GM12878 (cell line): ENCODE measurements around the gene MTO1. TPM values are rescaled to one million over a fixed set of nuclear protein-coding genes. Genes with fewer than 3 reads are reported as not detected.

Experiments
- ATAC-seq: fragments of 200-7000 bp; cut with Tn5 transposase; 3 replicates; pipeline ENCODE4 v1.9.1; 2020; ENCODE audit warnings: mild to moderate bottlenecking, moderate library complexity
- BruUV-seq: library from RNA; stranded (reverse); fragments of 400-500 nt; replicated peaks from 2 replicates; lab custom pipeline; 2021; lab: Mats Ljungman, UMichigan
- CTCF ChIA-PET: fragments of 300-600 bp; sonication (Branson Sonifier 250); formaldehyde crosslinking; extraction: SDS; loops from one replicate; lab custom pipeline; 2021; ENCODE audit warnings: inconsistent platforms; lab: Yijun Ruan, JAX
- POLR2A ChIA-PET: fragments of 350-600 bp; formaldehyde crosslinking; extraction: SDS; loops from one replicate; lab custom pipeline; 2021; ENCODE audit warnings: inconsistent platforms; lab: Charles Lee
- RAD21 ChIA-PET: fragments of 300-600 bp; sonication (Branson Sonifier 250); formaldehyde crosslinking; loops from one replicate; lab custom pipeline; 2023; ENCODE audit warnings: antibody characterized with exemption; ENCODE audit not compliant: unreplicated experiment; lab: Charles Lee
- SMC1A ChIA-PET: fragments of 300-600 bp; sonication (Branson Sonifier 250); formaldehyde crosslinking; loops from one replicate; lab custom pipeline; 2023; ENCODE audit not compliant: unreplicated experiment, uncharacterized antibody; lab: Charles Lee
- DNase-seq: peaks from one replicate; pipeline ENCODE4 v3.0.0-alpha.2; 2011; ENCODE audit warnings: low read depth, low spot score
- FAIRE-seq: peaks from 3 replicates; lab custom pipeline; 2011; peaks lifted over from hg19 to GRCh38; lab: Jason Lieb, UNC
- H2AFZ ChIP-seq: 2 replicates; pipeline ENCODE4 v1.6.0; 2011; ENCODE audit warnings: low read depth, low read length, control low read depth; ENCODE audit not compliant: control insufficient read depth
- H3K27ac ChIP-seq: 2 replicates; pipeline ENCODE4 v1.5.1; 2011; ENCODE audit warnings: control low read depth; ENCODE audit not compliant: control insufficient read depth, insufficient read depth
- H3K27me3 ChIP-seq, 2 experiments: replicated peaks in 1 of 2; 2 replicates each; pipeline versions ENCODE4 v1.6.0 to v1.6.1; 2011; ENCODE audit warnings: low read length in 1 of 2; ENCODE audit not compliant: control insufficient read depth in 2 of 2, insufficient read depth in 2 of 2
- H3K36me3 ChIP-seq, 2 experiments: 2 replicates each; pipeline ENCODE4 v1.5.1; 2011; ENCODE audit warnings: low read length in 1 of 2; ENCODE audit not compliant: control insufficient read depth in 2 of 2, insufficient read depth in 2 of 2
- H3K4me1 ChIP-seq: 2 replicates; pipeline ENCODE4 v1.6.1; 2011; ENCODE audit warnings: mild to moderate bottlenecking, low read length, moderate library complexity, mixed read lengths; ENCODE audit not compliant: control insufficient read depth, insufficient read depth
- H3K4me2 ChIP-seq: 2 replicates; pipeline ENCODE4 v1.6.0; 2011; ENCODE audit warnings: control low read depth; ENCODE audit not compliant: control insufficient read depth, insufficient read depth
- H3K4me3 ChIP-seq: fragments of 200-600 bp; sonication (generic); 2 replicates; pipeline ENCODE4 v1.5.1; 2016
- H3K79me2 ChIP-seq: 2 replicates; pipeline ENCODE4 v1.6.0; 2011; ENCODE audit warnings: low read length; ENCODE audit not compliant: control insufficient read depth, insufficient read depth
- H3K9ac ChIP-seq: 2 replicates; pipeline ENCODE4 v1.8.0; 2011; ENCODE audit warnings: low read length, control low read depth, mixed read lengths; ENCODE audit not compliant: control insufficient read depth, insufficient read depth
- H3K9me3 ChIP-seq: replicated peaks from 3 replicates; pipeline ENCODE4 v1.5.1; 2011; ENCODE audit warnings: mild to moderate bottlenecking, low read length; ENCODE audit not compliant: control insufficient read depth, insufficient read depth
- H4K20me1 ChIP-seq: 2 replicates; pipeline ENCODE4 v1.6.0; 2011; ENCODE audit not compliant: control insufficient read depth, insufficient read depth
- EGR1 ChIP-seq, 2 experiments: IDR thresholded peaks; 1 replicate in 1 of 2; 2 replicates in 1 of 2; pipeline ENCODE4 v1.6.1; 2011 to 2012; ENCODE audit warnings: low read depth in 2 of 2, low read length in 2 of 2, borderline replicate concordance in 1 of 2, mild to moderate bottlenecking in 1 of 2, moderate library complexity in 1 of 2
- FOXM1 ChIP-seq: IDR thresholded peaks from 2 replicates; pipeline ENCODE4 v1.6.1; 2012; ENCODE audit warnings: low read depth, mild to moderate bottlenecking, inconsistent platforms, low read length, moderate library complexity
- RB1 ChIP-seq: fragments of 450-650 bp; formaldehyde crosslinking; IDR thresholded peaks from 2 replicates; pipeline ENCODE4 v1.6.1; 2017; ENCODE audit warnings: mild to moderate bottlenecking, borderline replicate concordance
- SMAD1 ChIP-seq: fragments of 450-650 bp; IDR thresholded peaks from 2 replicates; pipeline ENCODE4 v1.6.1; 2018; ENCODE audit warnings: mild to moderate bottlenecking, low read depth; ENCODE audit not compliant: partially characterized antibody
- STAT1 ChIP-seq: fragments of 450-650 bp; conservative IDR thresholded peaks from 2 replicates; pipeline ENCODE4 v1.6.1; 2014; ENCODE audit warnings: antibody characterized with exemption, mild to moderate bottlenecking
- SUZ12 ChIP-seq: fragments of 200-600 bp; sonication (generic); IDR thresholded peaks from one replicate; pipeline ENCODE4 v1.6.1; 2018; ENCODE audit warnings: antibody characterized with exemption, mild to moderate bottlenecking; ENCODE audit not compliant: unreplicated experiment
- TAF1 ChIP-seq: IDR thresholded peaks from 2 replicates; pipeline ENCODE4 v1.6.1; 2011; ENCODE audit warnings: mild to moderate bottlenecking, low read depth, low read length, borderline replicate concordance
- TARDBP ChIP-seq: IDR thresholded peaks from 2 replicates; pipeline ENCODE4 v1.6.1; 2016; ENCODE audit warnings: borderline replicate concordance
- YY1 ChIP-seq: IDR thresholded peaks from 2 replicates; pipeline ENCODE4 v1.6.1; 2011; ENCODE audit warnings: low read depth, mild to moderate bottlenecking, low read length
- ZNF622 ChIP-seq: fragments of 450-650 bp; IDR thresholded peaks from 2 replicates; pipeline ENCODE4 v1.6.1; 2017; ENCODE audit warnings: mild to moderate bottlenecking, inconsistent platforms
- WGBS: methylation state at CpG from one replicate; pipeline ENCODE4 v1.1.6; 2016; ENCODE audit warnings: low lambda C conversion rate; ENCODE audit not compliant: insufficient replicate concordance, insufficient coverage; ENCODE audit errors: missing lambda C conversion rate; 5-methylcytosine and 5-hydroxymethylcytosine counted together
- in situ Hi-C: fragments of 300-500 bp; cut with MboI; formaldehyde crosslinking; loops from 9 replicates; pipeline ENCODE4 v1.14.3; 2018; ENCODE audit warnings: mixed read lengths
- intact Hi-C: fragments of 100-400 bp; cut with micrococcal nuclease; formaldehyde crosslinking; loops from one replicate; pipeline ENCODE4 v1.14.2; 2022; ENCODE audit not compliant: unreplicated experiment
- polyA plus RNA-seq, 11 experiments: library from polyadenylated mRNA; depleted of rRNA in 4 of 11; unstranded in 6 of 11; stranded (reverse) in 5 of 11; fragments of >200 nt; fragmentation: Nextera tagmentation in 4 of 11; fragmentation: Illumina TruSeq in 1 of 11; extraction: Ambion mirVana in 4 of 11; extraction: Trizol in 1 of 11; gene quantifications; 1 replicate in 1 of 11; 2 replicates in 10 of 11; pipeline versions ENCODE4 v1.2.1 to v1.2.3, GENCODE V29; 2011 to 2016; ENCODE audit warnings: inconsistent platforms in 2 of 11, missing spikeins in 2 of 11, low read depth in 1 of 11
- total RNA-seq, 4 experiments: library from RNA; depleted of rRNA in 3 of 4; stranded (reverse); fragments of >200 nt in 3 of 4; fragmentation: Illumina TruSeq in 1 of 4; extraction: Trizol in 1 of 4; gene quantifications; 2 replicates each; pipeline versions ENCODE4 v1.2.1 to v1.2.3, GENCODE V29; 2013 to 2021
- TF ChIP-seq, protein P1 (sequence below): fragments of 450-650 bp; conservative IDR thresholded peaks from 2 replicates; pipeline ENCODE4 v1.6.1; 2017; ENCODE audit warnings: mild to moderate bottlenecking, moderate library complexity
- TF ChIP-seq, protein P2 (sequence below): IDR thresholded peaks from 2 replicates; pipeline ENCODE4 v1.6.1; 2012; ENCODE audit warnings: low read depth, low read length, improper control_type of control experiment
- TF ChIP-seq, protein P3 (sequence below): IDR thresholded peaks from 2 replicates; pipeline ENCODE4 v1.6.1; 2012; ENCODE audit warnings: low read length, inconsistent platforms
- TF ChIP-seq, protein P4 (sequence below): fragments of 450-650 bp; formaldehyde crosslinking; IDR thresholded peaks from 2 replicates; pipeline ENCODE4 v1.4.0; 2022; ENCODE audit warnings: mild to moderate bottlenecking, moderate library complexity

MTO1 gene
- total and polyA plus RNA-seq, 10 of the 15 experiments (the other 5 are each of a cell fraction or from before 2014, with no cell fraction given), result 24.8 to 53.6 (median 33.1) TPM

DNA sequence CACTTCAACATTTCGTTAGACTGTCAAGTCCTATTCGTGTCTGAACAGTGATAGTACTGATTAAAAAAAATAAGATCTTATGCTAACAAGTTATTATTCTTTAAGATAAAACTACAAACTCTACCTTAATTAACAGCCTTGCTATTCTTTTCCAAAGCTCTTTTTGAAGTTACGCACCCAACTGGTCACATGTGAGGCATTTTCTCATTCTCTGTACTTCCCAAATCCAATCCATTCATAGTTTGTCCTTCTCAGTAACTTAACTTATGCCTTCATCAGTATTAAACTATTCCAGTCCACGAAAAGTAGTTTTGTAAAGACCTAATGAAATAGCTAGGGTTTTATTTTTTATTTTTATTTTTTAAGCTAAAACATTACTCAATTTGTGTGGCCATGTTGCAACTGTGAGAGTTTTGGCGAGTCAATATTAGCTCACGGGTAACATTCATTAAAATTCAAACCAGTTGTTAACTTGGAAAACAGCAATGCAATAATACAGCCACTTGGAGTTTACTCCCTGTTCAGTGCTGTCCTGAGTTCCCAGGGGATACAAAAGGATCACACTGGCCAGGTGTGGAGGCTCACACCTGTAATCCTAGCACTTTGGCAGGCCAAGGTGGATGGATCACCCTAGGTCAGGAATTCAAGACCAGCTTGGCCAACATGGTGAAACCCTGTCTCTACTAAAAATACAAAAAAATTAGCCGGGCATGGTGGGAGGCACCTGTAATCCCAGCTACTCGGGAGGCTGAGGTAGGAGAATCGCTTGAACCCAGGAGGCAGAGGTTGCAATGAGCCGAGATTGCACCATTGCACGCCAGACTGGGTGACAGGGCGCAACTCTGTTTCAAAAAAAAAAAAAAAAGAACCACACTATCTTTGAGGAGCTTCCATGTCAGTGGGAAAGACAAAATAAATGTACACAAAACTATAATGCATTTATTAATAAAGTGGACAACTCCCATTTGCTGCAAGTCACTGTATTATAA lies 87.2 kb downstream of the MTO1 start:
- no peaks in the 10 kb centered on the region for H4K20me1 ChIP-seq
- ChIA-PET SMC1A (interaction anchor here (0.6 to 2.9 kb wide), 11 partner anchors 9 to 1947 kb away, joined by 3 to 21 read pairs (median 3); partner anchors contain the start of gene MTO1), CTCF (interaction anchor here (1.1 to 3.4 kb wide), 3 partner anchors 9 to 40 kb away, joined by 3 to 18 read pairs (median 9); no protein-coding TSS in a partner anchor), POLR2A (interaction anchor here (0.7 to 1.6 kb wide), 3 partner anchors 8 to 26 kb away, joined by 3 to 4 read pairs (median 4); no protein-coding TSS in a partner anchor), RAD21 (interaction anchor here (1.3 to 2.0 kb wide), 2 partner anchors 8 to 16 kb away, joined by 5 read pairs; no protein-coding TSS in a partner anchor)
- DNase-seq, result no peak
- no peaks in the 10 kb centered on the region for H3K79me2 ChIP-seq
- no peaks in the 10 kb centered on the region for H3K4me1 ChIP-seq
- no TSS peak for BruUV-seq
- no peak overlapping the region for H2AFZ ChIP-seq
- H3K36me3 ChIP-seq, result no peaks in the 10 kb centered on the region
- no peak overlapping the region for H3K4me3 ChIP-seq
- intact Hi-C loops, result no loop called here
- H3K27me3 ChIP-seq, result no peaks in the 10 kb centered on the region
- FAIRE-seq, result no peak
- H3K27ac ChIP-seq, result no peak overlapping the region
- H3K4me2 ChIP-seq, result no peak overlapping the region
- no peak for ATAC-seq
- 92% methylated on average over 11 of the region's 12 CpGs for WGBS
- in situ Hi-C loops, result no loop called here
- H3K9me3 ChIP-seq, result no peaks in the 10 kb centered on the region
- H3K9ac ChIP-seq, result no peak overlapping the region
- TF ChIP-seq SMAD1 (no peak), RB1 (no peak), SUZ12 (no peak), YY1 (no peak), TARDBP (no peak), EGR1 (IDR thresholded peaks at IDR 0.05; ENCODE audit: borderline replicate concordance in 1 of 2, low read depth in 2 of 2, low read length in 2 of 2) (no peak), FOXM1 (no peak), ZNF622 (no peak), STAT1 (no peak), TAF1 (no peak)
- TF ChIP-seq, protein P1, sequence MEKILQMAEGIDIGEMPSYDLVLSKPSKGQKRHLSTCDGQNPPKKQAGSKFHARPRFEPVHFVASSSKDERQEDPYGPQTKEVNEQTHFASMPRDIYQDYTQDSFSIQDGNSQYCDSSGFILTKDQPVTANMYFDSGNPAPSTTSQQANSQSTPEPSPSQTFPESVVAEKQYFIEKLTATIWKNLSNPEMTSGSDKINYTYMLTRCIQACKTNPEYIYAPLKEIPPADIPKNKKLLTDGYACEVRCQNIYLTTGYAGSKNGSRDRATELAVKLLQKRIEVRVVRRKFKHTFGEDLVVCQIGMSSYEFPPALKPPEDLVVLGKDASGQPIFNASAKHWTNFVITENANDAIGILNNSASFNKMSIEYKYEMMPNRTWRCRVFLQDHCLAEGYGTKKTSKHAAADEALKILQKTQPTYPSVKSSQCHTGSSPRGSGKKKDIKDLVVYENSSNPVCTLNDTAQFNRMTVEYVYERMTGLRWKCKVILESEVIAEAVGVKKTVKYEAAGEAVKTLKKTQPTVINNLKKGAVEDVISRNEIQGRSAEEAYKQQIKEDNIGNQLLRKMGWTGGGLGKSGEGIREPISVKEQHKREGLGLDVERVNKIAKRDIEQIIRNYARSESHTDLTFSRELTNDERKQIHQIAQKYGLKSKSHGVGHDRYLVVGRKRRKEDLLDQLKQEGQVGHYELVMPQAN, result no peak
- TF ChIP-seq, protein P2, sequence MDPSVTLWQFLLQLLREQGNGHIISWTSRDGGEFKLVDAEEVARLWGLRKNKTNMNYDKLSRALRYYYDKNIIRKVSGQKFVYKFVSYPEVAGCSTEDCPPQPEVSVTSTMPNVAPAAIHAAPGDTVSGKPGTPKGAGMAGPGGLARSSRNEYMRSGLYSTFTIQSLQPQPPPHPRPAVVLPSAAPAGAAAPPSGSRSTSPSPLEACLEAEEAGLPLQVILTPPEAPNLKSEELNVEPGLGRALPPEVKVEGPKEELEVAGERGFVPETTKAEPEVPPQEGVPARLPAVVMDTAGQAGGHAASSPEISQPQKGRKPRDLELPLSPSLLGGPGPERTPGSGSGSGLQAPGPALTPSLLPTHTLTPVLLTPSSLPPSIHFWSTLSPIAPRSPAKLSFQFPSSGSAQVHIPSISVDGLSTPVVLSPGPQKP, result no peak
- TF ChIP-seq, protein P3, sequence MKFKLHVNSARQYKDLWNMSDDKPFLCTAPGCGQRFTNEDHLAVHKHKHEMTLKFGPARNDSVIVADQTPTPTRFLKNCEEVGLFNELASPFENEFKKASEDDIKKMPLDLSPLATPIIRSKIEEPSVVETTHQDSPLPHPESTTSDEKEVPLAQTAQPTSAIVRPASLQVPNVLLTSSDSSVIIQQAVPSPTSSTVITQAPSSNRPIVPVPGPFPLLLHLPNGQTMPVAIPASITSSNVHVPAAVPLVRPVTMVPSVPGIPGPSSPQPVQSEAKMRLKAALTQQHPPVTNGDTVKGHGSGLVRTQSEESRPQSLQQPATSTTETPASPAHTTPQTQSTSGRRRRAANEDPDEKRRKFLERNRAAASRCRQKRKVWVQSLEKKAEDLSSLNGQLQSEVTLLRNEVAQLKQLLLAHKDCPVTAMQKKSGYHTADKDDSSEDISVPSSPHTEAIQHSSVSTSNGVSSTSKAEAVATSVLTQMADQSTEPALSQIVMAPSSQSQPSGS, result no peak
- TF ChIP-seq, protein P4, sequence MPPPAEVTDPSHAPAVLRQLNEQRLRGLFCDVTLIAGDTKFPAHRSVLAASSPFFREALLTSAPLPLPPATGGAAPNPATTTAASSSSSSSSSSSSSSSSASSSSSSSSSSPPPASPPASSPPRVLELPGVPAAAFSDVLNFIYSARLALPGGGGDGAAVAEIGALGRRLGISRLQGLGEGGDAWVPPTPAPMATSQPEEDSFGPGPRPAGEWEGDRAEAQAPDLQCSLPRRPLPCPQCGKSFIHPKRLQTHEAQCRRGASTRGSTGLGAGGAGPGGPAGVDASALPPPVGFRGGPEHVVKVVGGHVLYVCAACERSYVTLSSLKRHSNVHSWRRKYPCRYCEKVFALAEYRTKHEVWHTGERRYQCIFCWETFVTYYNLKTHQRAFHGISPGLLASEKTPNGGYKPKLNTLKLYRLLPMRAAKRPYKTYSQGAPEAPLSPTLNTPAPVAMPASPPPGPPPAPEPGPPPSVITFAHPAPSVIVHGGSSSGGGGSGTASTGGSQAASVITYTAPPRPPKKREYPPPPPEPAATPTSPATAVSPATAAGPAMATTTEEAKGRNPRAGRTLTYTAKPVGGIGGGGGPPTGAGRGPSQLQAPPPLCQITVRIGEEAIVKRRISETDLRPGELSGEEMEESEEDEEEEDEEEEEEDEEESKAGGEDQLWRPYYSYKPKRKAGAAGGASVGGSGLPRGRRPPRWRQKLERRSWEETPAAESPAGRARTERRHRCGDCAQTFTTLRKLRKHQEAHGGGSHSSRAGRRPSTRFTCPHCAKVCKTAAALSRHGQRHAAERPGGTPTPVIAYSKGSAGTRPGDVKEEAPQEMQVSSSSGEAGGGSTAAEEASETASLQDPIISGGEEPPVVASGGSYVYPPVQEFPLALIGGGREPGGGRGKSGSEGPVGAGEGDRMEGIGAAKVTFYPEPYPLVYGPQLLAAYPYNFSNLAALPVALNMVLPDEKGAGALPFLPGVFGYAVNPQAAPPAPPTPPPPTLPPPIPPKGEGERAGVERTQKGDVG (CRISPR knock-in tag), result no peak
